ENCODE measurements around the gene NRARP.

NRARP gene

DNA sequence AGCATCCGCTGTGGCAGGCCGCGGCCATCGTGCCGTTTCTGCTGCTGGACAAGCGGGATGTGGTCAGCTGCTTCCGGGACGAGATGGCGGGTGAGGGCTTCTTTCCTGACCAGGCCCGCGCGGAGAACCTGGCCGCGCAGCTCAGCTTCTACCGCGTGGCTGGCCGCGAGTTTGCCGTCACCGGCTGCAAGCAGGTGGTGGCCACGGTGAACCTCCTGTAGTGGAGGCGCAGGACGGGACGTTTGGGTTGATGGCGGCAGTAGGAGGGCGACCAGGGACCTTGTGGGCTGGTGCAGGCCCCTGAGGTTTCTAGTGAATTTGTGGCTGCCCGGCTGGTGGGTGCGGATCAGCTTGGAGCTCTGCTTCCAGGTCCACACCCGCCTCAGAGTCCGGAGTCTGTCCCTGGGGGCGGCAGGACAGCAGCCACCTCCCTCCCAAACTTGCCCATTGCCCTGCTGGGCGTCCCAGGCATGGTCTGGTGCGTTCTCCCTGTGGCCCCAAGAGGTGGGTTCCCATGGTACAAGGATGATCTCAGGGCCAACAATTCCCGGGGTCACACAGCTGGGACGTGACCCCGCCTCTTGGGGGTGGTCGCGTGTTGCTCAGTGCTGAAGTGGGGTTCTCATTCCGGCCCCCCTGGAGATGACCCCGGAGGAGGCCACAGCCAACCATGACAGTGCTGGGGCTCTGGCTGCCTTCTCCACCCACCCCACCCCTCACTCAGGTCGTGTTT, 22.2 kb downstream of the NRARP start:
- Histone ChIP-seq H3K4me1 (ENCODE audit: control insufficient read depth, insufficient read depth, low read length) (0 out of 2 replicates have a peak, but pooled peaks cover 4% of the 10 kb centered on the region), H3K27me3 (ENCODE audit: control insufficient read depth, insufficient read depth, low read length) (no peaks in the 10 kb centered on the region), H3K27ac (ENCODE audit: low read length) (no peak overlapping the region), H3K4me3 (ENCODE audit: low read length) (no peak overlapping the region; the same call in 1 of the 2 replicates), H3K36me3 (ENCODE audit: control insufficient read depth, insufficient read depth, low read length) (peaks cover 12% of the 10 kb centered on the region; the same call in 1 of the 2 replicates), H3K9me3 (ENCODE audit: control insufficient read depth, insufficient read depth, low read length) (no peaks in the 10 kb centered on the region)
- DNase-seq (ENCODE audit: low read depth, low spot score): no peak
- WGBS (ENCODE audit: insufficient coverage, insufficient read length): no CpG with 5 or more reads among the region's 41 CpGs

DNA sequence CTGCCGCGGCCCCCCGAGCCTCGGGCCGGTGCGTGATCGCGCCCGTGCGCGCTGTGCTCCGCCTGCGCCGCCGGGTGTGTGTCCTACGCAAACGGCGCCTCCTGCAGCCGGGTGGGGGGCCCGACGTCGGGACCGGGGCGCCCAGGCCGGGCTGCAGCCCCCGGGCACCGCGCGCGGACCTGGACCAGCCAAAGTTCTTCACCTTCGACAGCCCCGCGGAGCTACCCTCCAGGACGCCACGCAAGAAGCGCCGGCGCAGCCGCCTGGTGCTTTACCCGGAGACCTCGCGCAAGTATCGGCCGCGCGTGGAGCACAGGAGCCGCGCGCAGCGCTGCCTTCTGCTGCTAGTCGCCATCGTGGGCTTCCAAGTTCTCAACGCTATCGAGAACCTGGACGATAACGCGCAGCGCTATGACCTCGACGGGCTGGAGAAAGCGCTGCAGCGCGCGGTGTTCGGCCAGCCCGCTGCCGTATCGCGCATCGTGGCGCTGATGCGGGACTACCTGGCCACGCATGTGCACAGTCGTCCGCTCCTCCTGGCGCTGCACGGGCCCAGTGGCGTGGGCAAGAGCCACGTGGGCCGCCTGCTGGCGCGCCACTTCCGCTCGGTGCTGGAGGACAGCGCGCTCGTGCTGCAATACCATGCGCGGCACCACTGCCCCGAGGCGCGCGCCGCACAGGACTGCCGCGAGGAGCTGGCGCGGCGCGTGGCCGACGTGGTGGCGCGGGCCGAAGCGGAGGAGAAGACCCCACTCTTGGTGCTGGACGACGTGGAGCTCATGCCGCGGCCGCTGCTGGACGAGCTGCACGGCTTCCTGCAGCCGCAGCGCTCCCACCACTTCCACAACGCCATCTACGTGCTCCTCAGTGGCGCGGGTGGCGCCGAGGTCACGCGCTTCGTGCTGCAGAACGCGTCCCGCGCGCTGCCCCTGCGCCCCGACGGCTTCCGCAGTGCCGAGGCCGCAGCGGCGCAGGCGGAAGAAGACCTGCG, 23.1 kb downstream of the NRARP start:
- no peak overlapping the region for H3K27ac ChIP-seq (ENCODE audit: low read length)

DNA sequence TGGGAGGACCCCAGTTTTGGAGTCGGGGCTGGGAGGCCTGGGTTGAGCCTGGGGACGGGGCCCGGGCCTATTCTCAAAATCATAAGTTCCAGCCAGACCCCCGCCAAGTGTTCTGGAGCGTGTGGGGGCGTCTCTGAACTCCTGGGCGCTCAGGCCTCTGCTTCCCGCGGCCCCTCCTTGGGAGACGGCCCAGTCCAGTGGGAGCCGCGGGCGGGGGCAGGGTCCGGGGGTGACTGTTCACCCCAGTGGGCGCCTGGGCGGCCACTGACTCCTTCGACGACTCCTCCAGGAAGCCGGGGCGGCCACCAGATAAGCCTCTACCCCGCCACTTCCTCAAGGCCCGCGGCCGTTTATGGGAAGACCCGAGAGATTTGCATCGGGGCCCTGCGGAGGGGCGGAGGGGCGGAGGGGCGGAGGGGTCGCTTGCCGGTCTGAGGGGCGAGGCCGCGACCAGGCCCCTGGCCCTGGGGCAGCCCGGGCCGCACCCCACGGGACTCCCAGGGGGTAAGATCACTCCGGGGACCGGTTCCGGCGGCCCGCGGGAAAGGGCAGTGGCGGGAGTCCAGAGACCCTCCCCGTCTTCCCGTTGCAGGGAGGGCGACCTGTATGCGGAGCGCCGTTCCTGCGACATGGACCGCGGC, 23.9 kb downstream of the NRARP start:
- H3K4me3 ChIP-seq (ENCODE audit: low read length): peak overlapping the region; percentile 8; the same call in 1 of the 2 replicates
- peaks cover 4% of the 10 kb centered on the region; the same call in 1 of the 2 replicates for H3K4me1 ChIP-seq (ENCODE audit: control insufficient read depth, insufficient read depth, low read length)
- H3K9me3 ChIP-seq (ENCODE audit: control insufficient read depth, insufficient read depth, low read length): no peaks in the 10 kb centered on the region
- H3K36me3 ChIP-seq (ENCODE audit: control insufficient read depth, insufficient read depth, low read length): peaks cover 12% of the 10 kb centered on the region; the same call in 1 of the 2 replicates
- DNase-seq (ENCODE audit: low read depth, low spot score): no peak
- H3K27me3 ChIP-seq (ENCODE audit: control insufficient read depth, insufficient read depth, low read length): no peaks in the 10 kb centered on the region
- no CpG with 5 or more reads among the region's 54 CpGs for WGBS (ENCODE audit: insufficient coverage, insufficient read length)
- H3K27ac ChIP-seq (ENCODE audit: low read length): no peak overlapping the region

More for the DNA sequence above, 23.1 kb downstream of the NRARP start:
- DNase-seq (ENCODE audit: low read depth, low spot score): no peak
- H3K4me1 ChIP-seq (ENCODE audit: control insufficient read depth, insufficient read depth, low read length): 0 out of 2 replicates have a peak, but pooled peaks cover 4% of the 10 kb centered on the region
- peaks cover 12% of the 10 kb centered on the region; the same call in 1 of the 2 replicates for H3K36me3 ChIP-seq (ENCODE audit: control insufficient read depth, insufficient read depth, low read length)
- no peaks in the 10 kb centered on the region for H3K27me3 ChIP-seq (ENCODE audit: control insufficient read depth, insufficient read depth, low read length)
- peak overlapping the region; percentile 8; the same call in 1 of the 2 replicates for H3K4me3 ChIP-seq (ENCODE audit: low read length)
- H3K9me3 ChIP-seq (ENCODE audit: control insufficient read depth, insufficient read depth, low read length): no peaks in the 10 kb centered on the region
- no CpG with 5 or more reads among the region's 139 CpGs for WGBS (ENCODE audit: insufficient coverage, insufficient read length)

DNA sequence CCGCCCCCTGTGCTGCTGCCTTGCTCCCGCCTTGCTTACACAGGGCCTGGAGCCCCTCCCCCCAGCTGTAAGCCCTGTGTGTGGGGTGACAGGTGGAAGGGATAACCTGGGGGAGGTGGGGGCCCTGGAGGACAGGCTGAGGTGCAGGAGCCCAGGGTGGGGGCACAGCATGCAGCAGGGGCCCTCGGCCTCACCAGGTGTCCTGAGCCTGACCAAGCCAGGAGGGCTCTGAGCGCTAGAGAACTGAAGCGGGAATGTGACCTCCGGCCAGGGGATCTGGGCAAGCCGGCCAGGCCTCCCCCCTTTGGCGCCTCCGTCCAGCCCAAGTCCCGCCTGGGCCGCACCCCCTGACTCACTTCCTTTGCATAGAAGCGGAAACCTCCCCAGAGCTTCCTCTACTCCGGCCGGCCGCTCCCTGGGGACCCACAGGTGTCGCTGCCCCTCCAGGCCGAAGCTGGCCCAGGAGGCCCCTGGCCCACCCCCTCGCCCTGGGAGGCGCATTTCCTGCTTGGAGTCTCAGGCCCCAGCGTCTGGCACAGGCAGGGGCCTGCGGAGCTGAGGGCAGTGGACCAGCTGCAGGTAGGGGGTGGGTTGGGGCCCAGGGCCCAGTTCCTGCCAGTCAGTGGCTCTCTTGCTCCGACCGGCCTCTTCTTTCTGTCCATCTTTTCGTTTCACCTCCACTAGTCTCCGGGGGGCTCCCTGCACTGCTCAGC, 24.6 kb downstream of the NRARP start, which contains the start of gene TOR4A:
TSS of gene TOR4A (plus strand) at position 398 of the 713 bp plus-strand sequence. CDS start 964 bp downstream, outside the sequence.
- DNase-seq (ENCODE audit: low read depth, low spot score): no peak
- no CpG with 5 or more reads among the region's 25 CpGs for WGBS (ENCODE audit: insufficient coverage, insufficient read length)
- Histone ChIP-seq H3K9me3 (ENCODE audit: control insufficient read depth, insufficient read depth, low read length) (no peaks in the 10 kb centered on the region), H3K36me3 (ENCODE audit: control insufficient read depth, insufficient read depth, low read length) (peaks cover 15% of the 10 kb centered on the region; the same call in 1 of the 2 replicates), H3K27ac (ENCODE audit: low read length) (no peak within 1 kb of the TSS), H3K4me3 (ENCODE audit: low read length) (peak within 1 kb of the TSS; percentile 13; the same call in 1 of the 2 replicates), H3K4me1 (ENCODE audit: control insufficient read depth, insufficient read depth, low read length) (peaks cover 4% of the 10 kb centered on the region; the same call in 1 of the 2 replicates), H3K27me3 (ENCODE audit: control insufficient read depth, insufficient read depth, low read length) (no peaks in the 10 kb centered on the region)

DNA sequence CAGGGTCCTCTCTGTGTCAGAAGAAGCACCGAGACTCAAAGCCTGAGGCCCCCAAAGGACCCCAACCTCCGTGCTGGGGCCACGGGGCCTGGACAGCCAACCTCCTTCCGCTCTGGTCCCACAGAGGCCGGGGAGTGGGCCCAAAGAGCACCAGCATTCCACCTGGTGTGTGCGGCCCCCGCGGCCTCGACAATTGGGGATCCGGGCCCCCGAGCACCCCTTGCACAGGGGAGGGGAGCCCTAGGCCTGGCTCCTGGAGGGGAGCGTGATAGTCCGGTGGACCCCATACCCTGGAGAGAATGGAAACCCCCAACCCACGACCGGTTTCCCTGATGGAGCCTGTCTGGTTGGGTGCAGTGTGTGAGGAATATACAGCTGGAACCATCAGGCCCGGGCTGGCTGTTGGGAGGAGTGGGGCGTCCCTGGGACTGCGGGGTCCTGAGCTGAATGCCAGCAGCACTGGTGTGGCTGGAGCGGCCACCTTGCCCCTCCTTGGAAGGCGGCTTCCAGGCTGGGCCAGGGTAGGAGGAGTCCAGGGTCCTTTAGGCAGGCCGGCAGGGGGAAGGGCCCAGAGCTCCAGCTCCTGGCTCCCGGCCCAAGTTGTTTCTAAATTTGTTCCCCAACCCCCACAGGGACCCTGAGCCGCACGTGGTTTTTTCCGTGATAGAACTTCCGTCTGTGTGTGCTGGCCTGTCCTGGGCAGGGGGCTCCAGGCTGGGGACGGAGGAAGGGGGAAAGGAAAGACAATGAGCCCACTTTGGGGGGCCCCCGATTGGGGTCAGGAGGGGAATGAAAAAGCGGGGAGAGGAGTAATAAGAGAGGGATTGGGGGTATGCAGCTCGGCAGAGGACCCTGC, 25.4 kb downstream of the NRARP start:
- no peaks in the 10 kb centered on the region for H3K9me3 ChIP-seq (ENCODE audit: control insufficient read depth, insufficient read depth, low read length)
- no peaks in the 10 kb centered on the region for H3K27me3 ChIP-seq (ENCODE audit: control insufficient read depth, insufficient read depth, low read length)
- no peak overlapping the region for H3K4me3 ChIP-seq (ENCODE audit: low read length)
- no CpG with 5 or more reads among the region's 30 CpGs for WGBS (ENCODE audit: insufficient coverage, insufficient read length)
- peaks cover 19% of the 10 kb centered on the region; the same call in 1 of the 2 replicates for H3K36me3 ChIP-seq (ENCODE audit: control insufficient read depth, insufficient read depth, low read length)
- H3K4me1 ChIP-seq (ENCODE audit: control insufficient read depth, insufficient read depth, low read length): peaks cover 3% of the 10 kb centered on the region; the same call in 1 of the 2 replicates
- no peak overlapping the region for H3K27ac ChIP-seq (ENCODE audit: low read length)
- no peak for DNase-seq (ENCODE audit: low read depth, low spot score)

DNA sequence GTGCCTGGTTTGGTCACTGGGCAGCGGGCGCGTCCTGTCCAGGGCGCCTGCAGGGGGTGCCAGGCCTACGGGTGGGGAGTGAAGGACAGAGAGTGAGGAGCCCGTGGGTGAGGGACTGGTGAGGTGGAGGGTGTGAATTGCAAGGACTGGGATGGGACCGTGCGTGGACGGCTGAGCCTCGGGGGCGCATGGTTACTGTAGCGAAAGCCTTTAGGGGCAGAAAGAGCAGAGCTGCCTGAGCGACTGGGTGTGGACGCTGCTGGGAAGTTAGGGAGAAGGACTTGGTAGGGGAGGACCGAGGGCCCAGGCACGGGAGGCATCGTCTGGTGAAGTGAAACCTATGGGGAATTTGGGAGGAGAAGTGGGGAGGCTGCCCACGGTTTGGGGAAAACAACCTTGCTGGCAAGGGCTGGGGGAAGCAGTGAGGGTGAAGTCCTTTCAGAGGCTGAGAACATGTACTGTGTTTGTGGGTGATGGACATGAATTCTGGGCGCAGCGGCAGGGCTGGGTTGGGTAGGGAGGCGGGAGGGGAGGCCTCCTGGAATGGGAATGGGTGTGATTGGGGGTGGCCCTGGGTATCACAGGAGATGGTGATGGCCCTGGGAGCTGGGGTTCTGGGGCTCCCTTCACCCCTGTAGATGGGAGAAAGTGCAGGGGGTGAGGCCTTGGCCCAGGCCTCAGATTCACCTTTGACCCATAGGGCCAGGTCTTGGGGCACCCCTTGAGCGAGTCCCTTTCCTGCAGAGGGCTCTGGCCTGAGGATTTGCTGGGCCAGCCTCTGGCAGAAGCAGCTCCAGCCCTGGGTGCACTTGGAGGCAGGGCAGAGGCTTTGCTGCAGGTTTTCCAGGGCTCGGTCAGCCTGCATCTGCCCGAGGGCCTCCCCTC, 26.2 kb downstream of the NRARP start:
- Histone ChIP-seq H3K9me3 (ENCODE audit: control insufficient read depth, insufficient read depth, low read length) (no peaks in the 10 kb centered on the region), H3K36me3 (ENCODE audit: control insufficient read depth, insufficient read depth, low read length) (peaks cover 21% of the 10 kb centered on the region; the same call in 1 of the 2 replicates), H3K4me3 (ENCODE audit: low read length) (no peak overlapping the region), H3K27ac (ENCODE audit: low read length) (no peak overlapping the region), H3K4me1 (ENCODE audit: control insufficient read depth, insufficient read depth, low read length) (peaks cover 3% of the 10 kb centered on the region; the same call in 1 of the 2 replicates), H3K27me3 (ENCODE audit: control insufficient read depth, insufficient read depth, low read length) (no peaks in the 10 kb centered on the region)
- DNase-seq (ENCODE audit: low read depth, low spot score): no peak
- WGBS (ENCODE audit: insufficient coverage, insufficient read length): no CpG with 5 or more reads among the region's 24 CpGs

DNA sequence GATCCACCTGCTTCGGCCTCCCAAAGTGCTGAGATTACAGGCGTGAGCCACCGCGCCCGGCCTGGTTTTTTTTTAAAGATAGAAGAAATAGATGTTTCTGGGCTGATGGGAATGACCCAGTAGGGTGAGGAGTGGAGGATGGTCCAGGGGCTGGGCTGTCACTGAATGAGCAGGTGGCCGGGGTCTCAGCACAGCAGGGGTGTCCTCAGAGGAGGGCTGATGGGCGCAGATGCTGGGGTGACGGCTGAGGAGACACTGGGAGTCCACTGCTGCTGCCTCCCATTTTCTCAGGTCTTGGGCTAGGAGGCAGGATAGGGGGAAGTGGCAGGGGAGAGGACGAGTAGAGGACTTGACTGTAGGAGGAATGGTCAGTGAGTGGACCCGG, 26.9 kb downstream of the NRARP start:
- Histone ChIP-seq H3K27ac (ENCODE audit: low read length) (no peak overlapping the region), H3K27me3 (ENCODE audit: control insufficient read depth, insufficient read depth, low read length) (no peaks in the 10 kb centered on the region), H3K4me1 (ENCODE audit: control insufficient read depth, insufficient read depth, low read length) (no peaks in the 10 kb centered on the region; the same call in 1 of the 2 replicates), H3K36me3 (ENCODE audit: control insufficient read depth, insufficient read depth, low read length) (peaks cover 24% of the 10 kb centered on the region; the same call in 1 of the 2 replicates), H3K4me3 (ENCODE audit: low read length) (no peak overlapping the region), H3K9me3 (ENCODE audit: control insufficient read depth, insufficient read depth, low read length) (no peaks in the 10 kb centered on the region)
- DNase-seq (ENCODE audit: low read depth, low spot score): no peak
- no CpG with 5 or more reads among the region's 10 CpGs for WGBS (ENCODE audit: insufficient coverage, insufficient read length)

DNA sequence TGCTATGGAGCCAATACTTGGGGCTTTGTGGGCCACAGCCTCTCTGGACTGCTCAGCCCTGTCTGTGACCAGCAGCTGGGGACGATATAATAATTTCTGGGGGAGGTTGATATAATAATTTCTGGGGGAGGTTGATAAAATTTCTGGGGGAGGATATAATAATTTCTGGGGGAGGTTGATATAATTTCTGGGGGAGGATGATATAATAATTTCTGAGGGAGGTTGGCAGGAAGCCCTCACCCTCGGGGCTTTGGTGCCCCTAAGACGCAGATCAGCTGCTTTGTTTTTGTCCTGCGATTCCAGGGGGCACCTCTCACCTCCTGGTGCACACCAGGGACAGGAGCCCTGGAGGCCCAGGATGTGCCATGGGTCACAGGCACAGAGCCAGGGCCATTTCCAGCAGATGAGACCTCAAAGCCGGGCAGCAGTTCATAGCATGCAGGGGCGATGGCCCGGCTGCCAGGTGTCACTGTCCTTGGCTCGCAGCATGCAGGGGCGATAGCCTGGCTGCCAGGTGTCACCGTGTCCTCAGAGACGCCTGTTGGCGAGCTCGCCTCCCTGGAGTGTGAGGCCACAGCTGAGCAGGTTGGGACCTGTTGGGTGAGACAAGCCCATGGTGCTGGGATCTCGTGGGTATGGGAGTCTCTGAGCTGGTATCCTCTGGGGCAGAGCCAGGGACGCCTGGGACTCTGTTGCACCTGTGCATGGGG, 28.3 kb downstream of the NRARP start:
- Histone ChIP-seq H3K4me1 (ENCODE audit: control insufficient read depth, insufficient read depth, low read length) (no peaks in the 10 kb centered on the region; the same call in 1 of the 2 replicates), H3K27me3 (ENCODE audit: control insufficient read depth, insufficient read depth, low read length) (no peaks in the 10 kb centered on the region), H3K27ac (ENCODE audit: low read length) (no peak overlapping the region), H3K36me3 (ENCODE audit: control insufficient read depth, insufficient read depth, low read length) (peaks cover 22% of the 10 kb centered on the region), H3K9me3 (ENCODE audit: control insufficient read depth, insufficient read depth, low read length) (no peaks in the 10 kb centered on the region), H3K4me3 (ENCODE audit: low read length) (no peak overlapping the region)
- no CpG with 5 or more reads among the region's 15 CpGs for WGBS (ENCODE audit: insufficient coverage, insufficient read length)
- no peak for DNase-seq (ENCODE audit: low read depth, low spot score)
